ENCODE data around the gene HCRT.
"Not testable (repeated sequence)": the region's sequence is repeated elsewhere in the genome, so short reads cannot be mapped to it uniquely, and the experiment has no call there.

The HCRT gene

DNA sequence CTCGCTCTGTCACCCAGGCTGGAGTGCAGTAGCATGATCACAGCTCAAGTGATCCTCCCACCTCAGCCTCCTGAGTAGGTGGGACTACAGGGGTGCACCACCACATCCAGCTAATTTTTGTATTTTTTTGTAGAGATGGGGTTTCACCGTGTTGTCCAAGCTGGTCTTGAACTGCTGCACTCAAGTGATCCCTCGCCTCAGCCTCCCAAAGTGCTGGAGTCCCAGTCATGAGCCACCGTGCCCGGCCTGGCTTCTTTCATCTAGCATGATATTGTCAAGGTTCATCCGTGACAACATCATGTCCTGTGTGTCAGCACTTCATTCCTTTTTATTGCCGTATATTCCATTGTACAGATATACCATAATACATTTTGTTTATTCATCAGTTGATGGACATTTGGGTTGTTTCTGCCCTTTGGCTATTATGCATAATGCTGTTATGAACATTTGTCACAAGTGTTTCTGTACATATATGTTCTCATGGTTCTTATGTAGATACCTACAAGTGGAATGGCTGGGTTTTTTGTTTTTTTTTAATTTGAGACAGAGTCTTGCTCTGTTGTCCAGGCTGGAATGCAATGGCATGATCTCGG is 12.4 kb upstream of the HCRT start:
- DNase-seq, result no peak

DNA sequence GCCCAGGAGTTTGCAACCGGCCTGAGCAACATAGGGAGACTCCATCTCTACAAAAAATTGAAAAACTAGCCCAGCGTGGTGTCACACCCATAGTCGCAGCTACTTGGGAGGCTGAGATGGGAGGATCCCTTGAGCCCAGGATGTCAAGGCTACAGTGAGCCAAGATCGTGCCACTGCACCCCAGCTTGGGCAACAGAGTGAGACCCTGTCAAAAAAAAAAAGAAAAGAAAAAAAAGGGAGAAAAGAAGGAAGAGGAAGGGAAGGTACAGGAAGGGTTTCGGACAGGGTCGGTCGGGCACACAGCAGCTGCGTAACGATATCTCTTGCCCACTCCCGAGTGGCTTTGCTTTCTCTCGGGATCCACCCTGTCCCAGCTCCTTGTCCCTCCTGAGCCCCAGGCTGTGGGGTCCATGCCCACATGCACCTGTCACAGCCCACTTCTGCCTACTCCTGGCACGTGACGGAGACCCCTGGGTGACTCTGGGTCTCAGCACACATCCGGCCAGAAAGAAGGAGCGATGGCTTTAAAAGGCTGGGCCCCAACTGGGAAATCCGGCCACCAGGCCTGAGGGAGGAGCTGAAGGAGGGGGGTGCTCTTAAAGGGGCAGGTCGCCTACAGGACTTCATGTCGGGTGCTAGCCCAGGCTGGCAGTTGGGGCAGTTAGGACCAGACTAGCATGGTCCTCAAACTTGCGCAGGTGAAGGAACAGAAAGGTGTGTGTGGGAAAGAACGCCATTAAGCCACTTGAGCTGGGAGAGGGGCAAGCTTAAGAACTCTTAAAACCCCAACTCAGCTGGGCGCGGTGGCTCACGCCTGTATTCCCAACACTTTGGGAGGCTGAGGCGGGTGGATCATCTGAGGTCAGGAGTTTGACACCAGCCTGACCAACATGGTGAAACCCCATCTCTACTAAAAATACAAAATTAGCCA is 9.0 kb upstream of the HCRT start, which contains the start of gene GHDC:
Gene GHDC, minus strand, starts transcription at position 526 of the 931 bp plus-strand sequence. CDS start 913 bp downstream, outside the sequence.
- peak; percentile 93 for DNase-seq

- no peak for DNase-seq
Observed at GRCh38 chr17:42193216-42193968, 8.1 kb upstream of the HCRT start.

GRCh38 chr17:42192189-42193126 is 7.2 kb upstream of the HCRT start:
- DNase-seq, result no peak

GRCh38 chr17:42191275-42191608 is 6.0 kb upstream of the HCRT start:
- DNase-seq, result no peak

- DNase-seq, result no peak
Observed at GRCh38 chr17:42190491-42191274, 5.4 kb upstream of the HCRT start.

GRCh38 chr17:42189651-42189965 is 4.4 kb upstream of the HCRT start:
- no peak for DNase-seq

GRCh38 chr17:42188749-42189650 is 3.7 kb upstream of the HCRT start:
- no peak for DNase-seq

DNA sequence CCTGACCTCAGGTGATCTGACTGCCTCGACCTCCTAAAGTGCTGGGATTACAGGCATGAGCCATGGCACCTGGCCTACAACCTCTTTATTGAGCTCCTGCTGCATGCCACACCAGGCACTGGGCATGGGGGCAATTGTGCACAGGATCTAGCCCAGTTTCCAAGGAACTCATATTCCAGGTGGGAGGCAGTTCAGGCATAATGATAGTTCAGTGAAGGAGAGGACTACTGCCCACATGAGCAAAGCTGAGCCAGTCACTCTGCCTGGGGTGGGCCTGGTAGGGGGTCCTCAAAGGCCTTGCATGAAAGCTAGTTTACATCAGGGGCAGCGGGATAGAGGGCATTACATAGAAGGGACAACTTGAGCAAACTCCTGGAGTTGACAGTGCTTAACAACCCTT is 2.6 kb upstream of the HCRT start:
- no peak for DNase-seq

GRCh38 chr17:42186191-42186590 is 939 bp upstream of the HCRT start:
- DNase-seq, result not testable (repeated sequence)

DNA sequence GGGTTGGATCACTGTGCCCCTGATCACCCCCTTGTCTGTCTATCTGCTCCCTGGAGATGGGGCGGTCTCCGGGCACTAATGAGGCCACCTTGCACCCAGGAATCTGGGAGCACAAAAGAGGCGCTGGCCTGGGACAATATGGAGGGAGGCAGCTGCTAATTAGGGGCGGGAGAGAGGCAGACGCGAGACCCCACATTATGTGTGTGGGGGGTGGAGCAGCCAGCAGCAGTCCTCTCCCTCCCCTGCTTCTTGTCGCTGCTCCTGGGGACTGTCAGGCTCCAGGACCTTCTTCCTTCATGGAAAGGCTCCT is 324 bp upstream of the HCRT start:
- DNase-seq, result no peak

GRCh38 chr17:42183741-42184711 is 1.2 kb downstream of the HCRT start:
- peak; percentile 92 for DNase-seq

DNA sequence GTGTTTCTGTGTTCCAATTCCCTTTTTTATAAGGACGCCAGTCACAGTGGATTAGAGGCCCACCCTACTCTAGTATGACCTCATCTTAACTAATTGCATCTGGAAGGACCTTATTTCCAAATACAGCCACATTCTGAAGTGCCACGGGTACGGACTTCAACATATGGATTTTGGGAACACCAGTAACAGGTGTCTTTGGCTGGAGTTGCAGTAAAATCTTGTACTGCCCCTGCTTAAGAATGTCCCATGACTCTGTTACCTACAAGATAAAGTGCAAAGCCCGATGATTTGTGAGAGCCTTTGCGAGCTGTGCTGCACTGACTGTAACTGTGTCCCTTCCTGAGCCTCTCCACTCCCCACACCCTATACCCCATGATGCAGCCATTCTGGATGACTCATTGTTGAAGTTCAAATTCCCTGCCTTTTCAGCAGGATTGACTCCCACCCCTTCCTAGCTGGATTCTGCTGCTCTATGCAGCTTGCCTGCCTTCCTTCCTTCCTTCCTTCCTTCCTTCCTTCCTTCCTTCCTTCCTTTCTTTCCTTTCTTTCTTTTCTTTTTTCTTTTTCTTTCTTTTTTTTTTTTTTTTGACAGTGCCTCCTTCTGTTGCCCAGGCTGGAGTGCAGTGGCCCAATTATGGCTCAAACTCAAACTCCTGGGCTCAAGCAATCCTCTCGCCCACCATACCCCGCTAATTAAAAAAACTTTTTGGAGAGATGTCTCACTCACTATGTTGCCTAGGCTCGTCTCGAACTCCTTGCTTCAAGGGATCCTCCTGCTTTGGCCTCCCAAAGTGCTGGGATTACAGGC is 2.1 kb downstream of the HCRT start:
- no peak for DNase-seq

DNA sequence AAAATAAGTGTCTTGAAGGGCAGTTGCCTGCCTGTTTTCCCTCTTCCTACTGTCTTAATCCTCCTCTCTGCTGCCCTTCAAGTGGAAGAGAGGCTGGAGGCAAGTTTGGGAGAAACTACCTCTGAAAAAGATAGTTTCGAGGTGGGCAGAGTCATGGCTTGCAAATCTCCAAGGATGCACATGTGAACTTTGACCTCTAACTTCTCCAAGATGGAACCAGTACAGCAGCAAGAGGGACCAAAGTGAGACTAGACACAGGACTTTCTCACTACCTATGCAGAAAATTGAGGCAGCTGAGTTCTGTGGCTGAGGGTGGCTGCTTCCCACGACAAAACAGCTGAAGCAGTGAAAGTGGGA is 3.4 kb downstream of the HCRT start:
- DNase-seq, result no peak

DNA sequence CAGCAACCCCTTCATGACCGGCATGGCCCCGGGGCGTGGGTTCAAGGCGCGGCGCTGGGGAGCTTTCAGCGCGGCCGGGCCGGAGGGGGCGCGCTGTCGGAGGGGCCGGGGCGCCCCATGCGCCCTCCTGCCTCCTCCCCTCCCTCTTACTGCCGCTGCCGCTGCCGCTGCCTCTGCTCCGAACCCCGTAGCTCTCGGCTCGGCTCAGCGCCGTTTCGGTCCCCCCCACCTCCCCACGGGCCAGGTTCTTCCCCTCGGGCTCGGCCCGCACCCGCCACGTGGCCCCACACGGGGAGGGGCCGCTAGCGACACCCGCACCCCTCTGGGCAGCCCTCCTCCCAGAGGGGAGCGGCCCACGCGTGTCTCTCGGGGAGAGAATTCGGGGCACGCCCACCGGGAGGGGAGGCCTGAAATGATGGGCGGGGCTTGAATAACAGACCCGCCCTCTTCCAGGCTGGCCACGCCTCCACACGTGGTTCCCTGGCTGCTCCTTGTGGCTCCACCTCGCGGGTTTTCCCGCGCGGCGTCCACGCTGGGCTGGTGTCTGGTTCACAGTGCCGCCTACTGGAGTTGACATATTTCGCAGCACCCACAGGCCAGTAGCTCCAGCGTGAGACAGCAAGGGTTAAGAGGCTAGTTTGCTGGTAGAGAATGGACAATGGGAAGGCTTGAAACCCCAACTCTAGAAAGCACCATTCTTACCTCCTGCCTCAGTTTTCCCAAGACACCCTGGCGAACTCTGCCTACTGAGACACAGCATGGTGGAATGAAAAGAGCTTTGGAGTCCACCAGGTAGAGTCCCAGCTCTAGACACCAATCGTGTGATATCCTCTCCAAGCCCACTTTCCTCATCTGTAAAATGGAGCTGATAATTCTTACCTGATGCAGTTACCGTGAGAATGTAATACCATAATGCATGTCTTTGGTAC is 4.1 kb downstream of the HCRT start, which contains the start of gene KCNH4:
Gene KCNH4, minus strand, starts transcription at position 221 of the 929 bp plus-strand sequence. Its CDS starts 197 bp downstream, at position 24.
- DNase-seq, result peak; percentile 96

DNA sequence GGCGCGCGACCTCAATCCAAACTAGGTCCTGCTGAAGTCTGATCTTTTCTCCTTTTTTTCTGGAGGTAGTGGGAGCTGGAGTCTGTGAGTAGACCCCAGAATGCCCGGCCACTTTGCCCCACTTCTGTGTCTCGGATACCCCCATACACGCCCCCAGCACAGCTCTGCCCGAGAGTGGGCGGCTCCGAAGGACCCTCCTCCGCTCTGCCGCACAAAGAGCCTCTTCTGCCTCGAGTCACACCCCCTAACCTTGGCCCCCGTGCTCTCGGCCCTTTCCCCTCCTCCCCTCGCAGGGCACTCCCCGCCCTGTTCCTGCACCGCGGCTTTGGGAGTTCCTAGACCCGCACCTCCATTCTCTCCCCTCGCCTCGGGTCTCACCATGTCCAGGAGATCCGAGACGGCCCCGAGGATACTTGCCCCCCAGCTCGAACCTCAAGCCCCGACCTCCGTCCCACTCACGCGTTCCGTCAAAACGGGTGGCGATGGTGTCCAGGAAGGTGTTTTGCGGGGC is 4.8 kb downstream of the HCRT start:
- no peak for DNase-seq

GRCh38 chr17:42179911-42180410 is 5.3 kb downstream of the HCRT start:
- no peak for DNase-seq
